ENCODE results near the gene PLCL2.

- no peak for TF ChIP-seq CTCF (IDR thresholded peaks at IDR 0.05)
- no peak for TF ChIP-seq POLR2A (IDR thresholded peaks at IDR 0.05)
Measured at GRCh38 chr3:17028363-17028762, 143.6 kb downstream of the PLCL2 start.
